22Rv1 (cell line): Measurements from ENCODE around the gene MYCBPAP.
A peak's percentile ranks its signal among the peaks of the same experiment; 100 is the strongest.

Source experiments
- H3K27ac ChIP-seq: fragments of 450-650 bp; 2 replicates; pipeline ENCODE4 v1.5.1; 2017
- ZFX ChIP-seq: fragments of 450-650 bp; IDR thresholded peaks from 2 replicates; pipeline ENCODE4 v1.6.1; 2017; ENCODE audit warnings: antibody characterized with exemption, borderline replicate concordance
- TF ChIP-seq, protein P1 (sequence below): fragments of 450-650 bp; IDR thresholded peaks from 2 replicates; pipeline ENCODE4 v1.5.1; 2017; ENCODE audit warnings: mild to moderate bottlenecking

Gene MYCBPAP

DNA sequence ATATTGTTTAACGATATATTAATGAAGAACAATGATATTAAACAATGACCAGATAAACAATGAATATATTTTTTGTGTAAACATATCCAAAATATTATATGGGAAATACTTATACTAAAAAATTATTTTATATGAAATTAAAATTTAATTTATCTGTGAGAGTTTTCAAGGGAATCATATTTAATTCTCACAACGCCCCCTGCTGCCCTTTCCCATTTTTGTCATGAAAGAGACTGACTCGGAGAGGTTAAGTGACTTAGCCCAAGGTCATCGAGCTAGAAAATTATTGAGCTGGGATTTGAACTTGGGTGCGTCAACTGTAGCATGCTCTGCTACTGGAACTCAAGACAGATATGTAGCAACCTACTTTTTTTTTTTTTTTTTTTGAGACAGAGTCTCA lies 7.2 kb upstream of the MYCBPAP start:
- H3K27ac ChIP-seq, result no peak overlapping the region
- TF ChIP-seq, protein P1, sequence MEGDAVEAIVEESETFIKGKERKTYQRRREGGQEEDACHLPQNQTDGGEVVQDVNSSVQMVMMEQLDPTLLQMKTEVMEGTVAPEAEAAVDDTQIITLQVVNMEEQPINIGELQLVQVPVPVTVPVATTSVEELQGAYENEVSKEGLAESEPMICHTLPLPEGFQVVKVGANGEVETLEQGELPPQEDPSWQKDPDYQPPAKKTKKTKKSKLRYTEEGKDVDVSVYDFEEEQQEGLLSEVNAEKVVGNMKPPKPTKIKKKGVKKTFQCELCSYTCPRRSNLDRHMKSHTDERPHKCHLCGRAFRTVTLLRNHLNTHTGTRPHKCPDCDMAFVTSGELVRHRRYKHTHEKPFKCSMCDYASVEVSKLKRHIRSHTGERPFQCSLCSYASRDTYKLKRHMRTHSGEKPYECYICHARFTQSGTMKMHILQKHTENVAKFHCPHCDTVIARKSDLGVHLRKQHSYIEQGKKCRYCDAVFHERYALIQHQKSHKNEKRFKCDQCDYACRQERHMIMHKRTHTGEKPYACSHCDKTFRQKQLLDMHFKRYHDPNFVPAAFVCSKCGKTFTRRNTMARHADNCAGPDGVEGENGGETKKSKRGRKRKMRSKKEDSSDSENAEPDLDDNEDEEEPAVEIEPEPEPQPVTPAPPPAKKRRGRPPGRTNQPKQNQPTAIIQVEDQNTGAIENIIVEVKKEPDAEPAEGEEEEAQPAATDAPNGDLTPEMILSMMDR, result peak; percentile 67
- TF ChIP-seq ZFX, result no peak

DNA sequence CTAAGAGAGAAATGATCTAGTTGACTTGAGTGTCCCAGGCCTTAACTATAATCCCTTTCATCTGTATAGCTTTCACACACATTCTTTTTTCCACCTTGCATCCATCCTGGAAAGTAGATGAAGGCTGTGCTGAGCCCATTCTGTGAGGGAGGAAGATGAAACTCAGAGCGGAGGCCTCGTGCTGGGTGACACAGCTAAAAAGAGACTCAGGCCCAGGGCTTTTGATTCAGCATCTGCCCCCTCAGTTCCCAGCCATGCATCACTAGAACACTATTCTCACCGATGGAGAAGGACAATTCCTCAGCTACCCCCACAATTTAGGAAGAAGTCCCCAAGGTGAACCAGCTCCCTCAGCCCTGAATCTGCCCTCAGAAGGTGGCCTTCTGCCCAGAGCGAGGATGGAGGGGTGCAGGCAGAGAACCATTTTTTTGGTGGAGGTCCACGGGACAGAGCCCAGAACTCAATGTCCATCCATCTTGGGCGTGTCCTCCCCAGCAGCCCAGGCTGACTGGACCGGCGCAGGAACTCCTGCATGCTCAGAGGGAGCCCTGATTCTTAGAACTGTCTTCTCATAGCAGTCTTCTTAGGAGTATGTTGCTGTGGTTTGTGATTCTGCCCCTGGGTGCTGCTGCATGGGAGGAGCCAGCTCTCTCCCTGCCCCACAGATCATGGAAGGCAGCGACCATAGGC lies 5.8 kb upstream of the MYCBPAP start:
- TF ChIP-seq, protein P1, result no peak
- TF ChIP-seq ZFX, result no peak
- H3K27ac ChIP-seq, result no peak overlapping the region

DNA sequence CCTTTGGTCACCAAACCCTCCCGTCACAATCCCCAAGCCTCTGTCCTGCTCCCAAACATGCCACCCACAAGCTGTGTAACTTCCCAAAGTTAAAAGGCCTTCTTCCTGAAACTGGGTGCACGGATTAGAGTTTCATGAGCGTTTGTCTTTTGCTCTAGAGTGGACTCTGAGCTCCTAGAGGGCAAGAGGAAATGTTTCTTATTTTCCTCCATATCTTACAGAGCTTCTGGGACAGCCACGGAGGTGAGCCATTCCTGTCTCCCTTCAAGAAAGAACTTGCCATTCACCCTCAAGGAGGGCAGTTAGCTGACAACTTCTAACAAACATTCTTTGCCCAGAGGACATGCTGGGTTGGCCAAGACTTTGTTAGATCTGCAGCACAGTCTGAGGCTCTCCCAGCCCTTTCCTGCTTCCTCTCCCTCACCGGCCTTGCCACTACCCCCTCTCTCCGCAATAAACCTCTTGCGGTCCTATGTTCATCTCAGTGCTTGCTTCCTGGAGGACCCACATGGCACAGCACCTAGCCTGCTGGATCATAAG lies 2.6 kb upstream of the MYCBPAP start:
- no peak for TF ChIP-seq ZFX
- TF ChIP-seq, protein P1, result no peak
- no peak overlapping the region for H3K27ac ChIP-seq

DNA sequence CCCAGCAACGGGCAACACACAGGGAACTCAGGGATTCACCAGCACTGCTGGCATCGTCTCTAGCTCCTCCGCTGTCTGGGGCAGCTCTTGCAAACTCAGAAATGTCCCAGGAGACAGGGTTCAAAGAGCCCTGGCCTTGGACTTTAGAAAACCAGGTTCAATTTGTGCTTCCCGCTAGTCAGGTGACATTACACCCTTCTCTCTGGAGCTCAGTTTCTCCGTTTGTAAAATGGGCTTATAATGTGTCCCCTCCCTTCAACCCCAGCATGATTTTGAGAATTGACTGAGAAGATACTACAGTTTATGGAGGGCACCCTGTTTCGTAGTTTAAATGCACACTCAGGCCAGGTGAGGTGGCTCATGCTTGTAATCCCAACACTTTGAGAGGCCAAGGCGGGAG lies 1.9 kb upstream of the MYCBPAP start:
- TF ChIP-seq, protein P1, result no peak
- no peak overlapping the region for H3K27ac ChIP-seq

DNA sequence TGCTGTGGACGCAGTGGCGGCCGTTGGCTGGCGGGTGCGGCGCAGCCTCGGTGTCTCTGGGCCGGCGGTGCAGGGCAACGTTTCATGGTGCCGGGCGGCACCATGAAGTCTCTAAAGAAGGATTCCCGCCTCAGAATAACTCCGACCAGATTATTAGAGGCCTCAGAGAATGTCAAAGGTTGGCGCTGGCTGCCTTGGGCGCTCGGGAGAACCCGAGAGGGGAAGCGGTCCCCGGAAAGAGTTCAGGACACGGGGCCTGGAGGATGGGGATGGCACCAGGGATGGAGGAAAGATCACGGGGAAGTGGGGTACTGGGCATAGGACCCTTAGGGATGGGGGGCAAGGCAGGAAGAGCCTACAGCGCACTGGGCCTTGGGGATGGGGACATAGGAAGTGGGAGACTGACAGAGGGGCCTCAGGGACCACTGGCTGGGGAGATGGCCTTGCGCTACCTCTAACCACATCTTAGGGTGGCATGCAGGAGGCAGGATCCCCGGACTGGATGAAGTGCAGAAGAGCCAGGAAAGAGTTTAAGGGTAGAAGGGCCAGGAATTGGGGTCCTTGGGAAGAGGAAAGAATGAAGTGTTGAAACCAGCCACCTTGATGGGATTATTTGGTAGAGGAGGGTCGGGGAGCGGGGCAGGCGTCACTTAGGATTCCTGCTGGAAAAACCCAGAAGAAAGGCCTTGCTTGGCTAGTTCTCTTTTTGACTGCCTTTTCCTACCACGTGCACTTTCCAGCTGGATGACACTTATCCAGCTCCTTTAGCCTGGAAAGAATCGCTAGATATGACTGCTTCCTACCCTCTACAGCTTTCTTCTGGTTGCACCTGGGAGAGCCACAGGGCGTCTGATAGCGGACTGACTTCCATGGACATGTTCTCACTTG lies 578 bp downstream of the MYCBPAP start:
- H3K27ac ChIP-seq, result peak overlapping the region; percentile 44

DNA sequence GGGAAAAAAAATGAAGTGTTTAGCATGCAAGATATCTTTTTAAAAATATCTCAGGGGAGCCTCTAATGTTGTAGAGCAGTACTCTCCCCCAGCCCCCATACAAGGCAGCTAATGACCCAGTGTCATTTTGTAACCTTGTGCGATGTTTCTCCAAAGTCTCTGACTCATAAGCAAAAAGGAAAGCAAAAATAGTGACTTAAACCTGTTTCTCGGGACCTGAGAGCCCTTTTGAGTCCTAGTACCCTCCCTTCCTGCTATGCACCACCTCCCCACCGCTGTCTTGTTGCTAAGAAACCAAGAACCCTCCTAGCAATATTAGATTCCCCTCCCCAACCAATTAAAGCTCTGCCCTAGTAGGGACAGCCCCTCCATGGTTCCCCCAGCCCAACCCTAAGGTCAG lies 2.8 kb downstream of the MYCBPAP start:
- TF ChIP-seq, protein P1, result no peak
- TF ChIP-seq ZFX, result no peak
- H3K27ac ChIP-seq, result no peak overlapping the region

More for the DNA sequence above, 578 bp downstream of the MYCBPAP start:
- TF ChIP-seq ZFX, result no peak
- TF ChIP-seq, protein P1, result peak; percentile 13

DNA sequence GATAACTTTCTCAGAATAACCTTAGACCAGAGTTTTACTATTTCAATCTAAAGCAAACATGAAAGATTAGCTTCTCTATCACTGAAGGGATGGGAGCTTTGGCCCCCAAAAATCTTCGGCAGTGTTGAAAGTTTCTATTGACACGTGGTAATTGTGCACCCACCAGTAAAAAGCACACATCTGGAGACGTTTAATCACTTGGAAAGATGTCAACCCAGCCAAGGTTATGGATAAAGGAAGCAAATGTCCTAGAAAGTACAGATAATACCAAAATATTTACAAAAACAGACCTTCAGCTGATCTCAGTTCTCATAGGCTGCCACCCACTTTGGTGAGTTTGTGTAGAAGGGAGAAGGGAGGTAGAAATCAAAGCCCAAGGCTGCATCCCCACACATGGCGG lies 5.3 kb downstream of the MYCBPAP start:
- H3K27ac ChIP-seq, result no peak overlapping the region
- TF ChIP-seq, protein P1, result no peak
- TF ChIP-seq ZFX, result no peak
